Activated effector memory CD4-positive, alpha-beta T cell treated with anti-CD3 and anti-CD28 coated beads, Interleukin-2, amount 50 U/mL, for 16 hours (primary cell): ENCODE data around the gene NME9.

Source experiments
- DNase-seq: peaks from one replicate; pipeline ENCODE4 v3.0.0-alpha.2; 2020

The NME9 gene

GRCh38 chr3:138331143-138331894 lies 1.7 kb upstream of the NME9 start:
- no peak for DNase-seq

- DNase-seq = no peak
Observed at GRCh38 chr3:138329984-138330293, 288 bp upstream of the NME9 start.

DNA sequence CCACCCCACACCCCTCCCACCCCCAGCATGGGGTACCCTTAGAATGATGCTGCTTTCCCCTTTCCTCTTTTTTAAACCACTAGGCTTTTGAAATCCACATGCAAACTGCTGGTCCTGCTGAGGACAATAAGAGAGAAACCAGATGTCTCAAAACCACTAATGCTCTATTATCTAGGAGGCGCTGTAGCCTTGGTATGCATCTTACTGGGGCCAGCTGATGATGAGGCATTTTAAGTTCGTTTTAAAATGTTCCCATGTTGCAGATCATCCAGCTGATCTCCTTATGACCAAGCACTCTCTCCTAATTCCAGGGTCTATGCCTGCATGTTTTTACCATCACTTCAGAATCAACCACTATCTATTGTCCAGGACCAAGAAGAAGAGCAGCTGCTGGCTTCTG lies 1.3 kb downstream of the NME9 start:
- no peak for DNase-seq

DNA sequence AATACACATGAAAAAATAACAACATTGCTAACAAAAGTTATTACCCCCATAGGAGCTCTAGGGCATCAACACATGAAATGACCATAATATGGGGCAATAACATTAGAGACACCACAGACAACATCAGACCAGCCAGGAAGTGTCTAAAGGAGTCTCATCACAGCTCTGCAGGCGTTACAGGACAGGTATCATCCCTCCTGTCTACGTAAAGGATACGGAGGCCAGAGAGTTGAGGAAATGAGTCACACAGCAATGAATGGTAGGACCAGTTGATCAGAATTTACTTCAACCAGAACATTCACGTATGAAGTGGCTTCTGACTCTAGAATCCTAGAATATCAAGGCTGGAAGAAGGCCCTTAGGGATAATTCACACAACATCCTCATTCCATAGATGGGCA lies 1.8 kb downstream of the NME9 start:
- DNase-seq = no peak

GRCh38 chr3:138326866-138327595 lies 2.6 kb downstream of the NME9 start:
- no peak for DNase-seq

DNA sequence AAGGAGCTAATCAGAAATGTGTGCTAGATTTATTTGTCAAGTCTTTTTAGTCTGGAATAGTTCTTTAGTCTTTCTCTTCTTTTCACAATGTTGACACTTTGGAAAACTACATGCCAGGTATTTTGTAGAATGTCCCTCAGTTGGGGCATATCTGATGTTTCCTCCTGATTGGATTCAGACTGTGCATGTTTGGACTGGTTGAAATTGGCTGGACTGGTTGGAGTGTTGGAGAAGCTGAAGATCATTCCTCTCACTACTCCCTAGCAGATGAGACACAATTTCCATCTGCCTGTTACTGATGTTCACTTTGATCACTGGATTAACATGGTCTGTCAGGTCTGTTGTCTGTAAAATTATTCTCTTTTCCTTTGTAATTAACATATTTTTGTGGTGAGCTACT lies 3.7 kb downstream of the NME9 start:
- DNase-seq = no peak

DNA sequence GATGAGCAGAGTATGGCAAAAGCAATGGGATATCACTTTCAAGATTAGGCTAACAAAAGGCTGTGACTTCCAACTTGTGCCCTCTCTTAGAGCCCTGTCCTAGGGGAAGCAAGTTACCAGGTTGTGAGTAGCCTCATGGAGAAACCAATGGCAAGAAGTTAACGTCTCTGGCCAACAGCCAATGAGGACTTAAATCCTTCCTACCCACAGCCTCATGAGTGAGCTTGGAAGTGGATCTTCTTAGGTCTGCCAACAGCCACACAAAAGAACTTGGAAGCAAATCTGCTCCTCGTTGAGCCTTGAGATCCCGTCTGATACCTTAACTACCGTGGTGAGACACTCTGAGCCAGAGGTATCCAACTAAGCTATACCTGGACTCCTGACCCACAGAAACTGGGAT lies 5.7 kb downstream of the NME9 start:
- DNase-seq = no peak

GRCh38 chr3:138317687-138318086 lies 12.0 kb downstream of the NME9 start:
- DNase-seq = no peak

DNA sequence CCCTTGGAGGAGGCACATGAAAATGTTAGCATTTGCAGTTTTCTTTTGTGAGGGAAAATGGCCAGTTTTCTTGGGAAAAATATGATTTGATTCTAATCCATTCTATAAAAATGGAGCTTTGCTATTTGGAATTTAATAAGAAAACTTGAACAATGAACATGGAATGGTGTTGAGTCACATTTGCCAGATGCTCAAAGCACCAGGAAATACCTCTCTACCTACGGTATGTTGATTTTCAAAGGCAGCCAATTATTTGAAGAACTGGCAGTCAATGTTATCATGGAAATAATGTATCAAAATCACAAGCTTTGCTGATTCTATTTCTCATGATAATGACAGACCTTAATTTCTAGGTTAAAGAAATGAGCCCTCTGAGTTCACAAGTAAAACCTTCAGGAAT lies 14.9 kb downstream of the NME9 start:
- DNase-seq = no peak

GRCh38 chr3:138310494-138310893 lies 19.2 kb downstream of the NME9 start:
- DNase-seq = no peak

- DNase-seq = no peak
Observed at GRCh38 chr3:138308783-138309182, 20.9 kb downstream of the NME9 start.

DNA sequence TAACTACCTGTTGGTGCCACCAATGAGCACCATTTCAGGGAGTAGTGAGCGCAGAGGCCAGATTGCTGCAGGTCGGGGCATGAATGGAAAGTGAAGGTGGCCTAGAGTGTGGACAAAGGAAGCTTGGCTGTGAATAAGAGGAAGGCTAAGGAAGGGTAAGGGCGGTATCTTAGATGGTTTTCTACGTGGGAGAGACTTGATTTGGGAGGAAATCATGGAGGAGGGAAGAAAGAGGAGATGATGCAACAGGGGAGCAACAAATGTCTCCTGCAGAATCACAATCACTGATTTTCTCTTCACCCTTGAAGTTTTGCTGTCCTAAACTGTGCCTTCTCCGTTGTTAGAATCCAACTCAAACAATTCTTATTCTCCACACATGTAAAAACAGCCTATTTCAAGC lies 21.8 kb downstream of the NME9 start:
- no peak for DNase-seq

- no peak for DNase-seq
Observed at GRCh38 chr3:138303474-138303873, 26.2 kb downstream of the NME9 start.

DNA sequence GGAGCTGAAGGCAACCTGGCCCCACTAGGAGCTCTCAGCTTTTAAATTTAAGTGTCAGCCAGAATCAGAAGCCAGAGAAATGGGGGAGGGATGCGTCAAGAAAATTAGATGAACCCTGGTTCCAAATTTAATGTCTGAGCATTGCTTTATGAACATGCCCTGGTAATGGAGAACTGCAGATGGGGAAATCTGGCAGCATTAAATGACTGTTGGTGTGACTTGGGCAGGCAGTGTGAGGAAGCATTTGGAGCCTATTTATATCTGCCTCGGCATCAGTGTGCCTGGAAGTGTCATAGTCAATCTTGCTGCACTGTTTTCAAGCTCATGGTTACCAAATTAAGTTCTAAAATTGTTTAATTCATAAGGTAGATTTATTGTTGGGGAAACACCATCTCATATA lies 29.0 kb downstream of the NME9 start:
- DNase-seq = no peak

DNA sequence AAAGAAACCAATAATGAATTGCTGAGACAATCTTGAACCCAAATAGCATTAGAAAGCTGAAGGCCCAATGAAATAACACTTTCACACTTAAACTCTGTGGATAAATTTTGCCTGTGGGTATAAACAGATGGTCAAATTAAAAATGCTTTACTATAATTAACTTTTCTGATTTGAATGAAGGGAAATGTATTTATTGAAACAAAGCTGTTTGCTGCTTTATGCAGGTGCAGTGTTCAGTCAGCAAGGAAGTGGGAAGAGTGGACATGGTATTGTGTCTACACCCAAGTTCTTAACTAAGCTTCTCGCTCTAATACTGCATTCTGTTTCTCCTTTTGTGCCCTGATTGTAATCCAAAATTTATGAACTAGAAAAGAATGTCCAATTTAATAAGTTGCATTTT lies 31.8 kb downstream of the NME9 start:
- no peak for DNase-seq

- no peak for DNase-seq
Observed at GRCh38 chr3:138297059-138297607, 32.5 kb downstream of the NME9 start.

GRCh38 chr3:138296639-138297038 lies 33.0 kb downstream of the NME9 start:
- DNase-seq = no peak

DNA sequence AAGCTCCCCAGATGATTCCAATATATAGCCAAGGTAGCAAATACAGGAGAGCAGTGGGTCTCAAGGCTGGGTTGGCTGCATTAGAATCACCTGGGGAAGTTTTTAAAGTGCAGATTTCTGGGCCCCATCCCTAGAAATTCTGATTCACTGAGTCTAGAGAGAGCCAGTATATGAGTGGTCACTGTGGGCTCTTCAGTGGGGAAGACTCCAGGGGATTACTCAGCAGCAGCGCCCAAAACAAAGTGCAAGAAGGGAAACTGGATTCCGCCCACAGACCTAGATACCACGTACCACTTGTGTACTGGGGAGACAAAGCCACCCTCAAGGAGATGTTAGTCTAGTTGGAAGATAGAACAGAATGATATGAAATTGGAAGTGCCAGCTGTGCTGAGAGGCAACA lies 40.0 kb downstream of the NME9 start:
- no peak for DNase-seq

DNA sequence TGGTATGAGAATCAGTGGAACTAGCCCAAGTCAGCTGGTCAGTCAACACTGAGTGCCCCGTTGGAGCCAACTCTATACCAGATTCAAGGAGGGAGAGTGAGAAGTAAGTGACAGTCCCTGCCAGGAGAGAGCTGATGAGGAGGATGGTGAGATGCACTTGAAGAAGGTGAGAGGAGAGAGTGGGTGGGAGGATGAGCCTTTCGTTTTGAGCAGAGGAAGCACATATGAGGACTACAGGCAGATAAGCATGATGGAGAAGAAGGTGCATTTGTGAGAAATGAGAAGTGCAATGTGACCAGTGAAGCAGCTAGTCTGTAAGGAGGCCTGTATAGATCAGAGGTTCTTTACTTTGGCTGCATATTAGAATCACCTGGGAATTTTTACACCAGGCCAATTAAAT lies 40.4 kb downstream of the NME9 start:
- DNase-seq = no peak

DNA sequence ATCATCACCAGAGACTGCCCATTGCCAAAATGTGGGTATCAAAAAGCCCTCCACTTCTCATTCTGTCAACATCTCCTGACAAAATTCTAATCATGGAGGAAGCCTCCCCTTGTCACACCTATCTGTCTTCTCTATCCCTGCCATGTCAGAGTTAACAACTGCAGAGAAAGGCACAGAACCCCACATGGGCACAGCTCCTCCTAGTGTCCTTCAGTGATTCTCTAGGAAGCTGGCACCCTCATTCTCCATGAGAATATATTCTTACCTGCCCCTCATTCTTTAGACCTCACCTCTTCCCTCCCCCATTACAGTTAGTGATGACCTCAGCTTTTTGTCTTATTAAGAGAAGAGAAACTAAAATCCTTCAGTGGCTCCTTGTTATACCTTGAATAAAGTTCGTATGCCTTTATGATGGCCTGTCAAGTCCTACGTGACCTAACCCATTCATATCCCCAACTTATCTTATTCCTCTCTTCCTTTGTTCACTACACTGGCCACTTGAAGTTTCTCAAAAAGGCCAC lies 44.6 kb downstream of the NME9 start:
- no peak for DNase-seq

DNA sequence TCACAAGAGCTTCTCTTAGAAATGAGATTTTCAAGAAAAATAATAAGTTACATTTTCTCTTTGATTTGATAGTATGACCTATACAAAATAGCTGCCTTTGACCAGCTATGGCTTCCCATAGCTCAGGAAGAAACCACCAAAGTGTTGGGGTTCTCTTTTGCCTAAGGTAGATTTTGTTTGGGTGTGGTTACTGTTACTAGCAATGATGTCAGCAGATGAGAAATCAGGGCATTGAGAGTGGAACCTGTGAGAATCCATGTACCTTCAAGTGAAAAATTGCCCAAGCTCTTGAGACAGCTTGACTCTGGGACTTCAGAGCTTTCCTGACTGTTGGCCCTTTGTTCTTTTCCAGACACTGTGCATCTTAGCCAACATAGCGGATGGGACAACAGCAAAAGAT lies 45.6 kb downstream of the NME9 start:
- no peak for DNase-seq

DNA sequence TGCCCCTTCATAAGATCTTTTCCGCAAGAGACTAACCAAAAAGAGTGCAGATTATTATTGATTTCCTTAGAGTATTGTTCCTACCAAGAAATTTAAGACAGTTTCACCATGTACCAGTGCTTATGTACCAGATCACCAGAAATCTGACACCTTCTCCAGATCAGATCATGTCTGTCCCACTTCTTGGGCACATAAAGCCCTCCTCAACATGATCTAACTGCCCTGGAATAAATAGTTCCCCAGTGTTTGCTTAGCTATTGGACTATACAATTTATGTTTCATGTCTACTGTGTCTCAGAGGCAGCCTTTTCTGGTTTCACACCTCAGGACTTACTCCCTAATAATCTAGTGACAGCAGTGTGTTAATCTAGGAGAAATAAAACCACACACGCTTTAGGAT lies 46.8 kb downstream of the NME9 start:
- no peak for DNase-seq

DNA sequence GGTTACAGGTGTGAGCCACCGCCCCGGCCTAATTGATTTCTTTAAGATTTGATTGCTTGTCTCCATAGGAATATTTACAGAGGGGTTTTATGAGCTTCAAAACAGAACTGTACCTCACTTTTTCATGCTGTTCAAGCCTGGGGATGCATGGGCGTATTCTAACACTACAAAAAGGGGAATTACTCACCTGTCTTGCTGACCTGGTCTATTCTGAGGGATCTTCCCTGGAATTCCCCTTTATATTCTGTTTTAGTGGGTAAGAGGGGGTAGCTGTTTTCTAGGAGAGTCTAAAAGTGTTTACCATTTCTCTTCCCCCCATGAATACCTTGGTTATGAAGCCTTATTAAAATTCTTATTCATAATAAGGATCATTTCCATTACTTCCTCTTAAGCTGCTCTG lies 48.1 kb downstream of the NME9 start:
- no peak for DNase-seq

GRCh38 chr3:138271189-138271794 lies 58.4 kb downstream of the NME9 start:
- DNase-seq = no peak
